Stimulated activated CD4-positive, alpha-beta T cell treated with anti-CD3 and anti-CD28 coated beads, Interleukin-4, amount 100 ng/mL, for 4 hours (primary cell): Measurements from ENCODE around the gene UCP3.
A peak's percentile ranks its signal among the peaks of the same experiment; 100 is the strongest.
"Not testable (repeated sequence)": the region's sequence is repeated elsewhere in the genome, so short reads cannot be mapped to it uniquely, and the experiment has no call there.

Experiments
- DNase-seq, 2 experiments: peaks; one replicate each; pipeline ENCODE4 v3.0.0-alpha.2; 2020

UCP3 gene

GRCh38 chr11:73999581-74000306 is 9.1 kb downstream of the UCP3 start:
- no peak for DNase-seq

GRCh38 chr11:73998846-73999575 is 9.9 kb downstream of the UCP3 start:
- DNase-seq: no peak

GRCh38 chr11:73997120-73997770 is 11.6 kb downstream of the UCP3 start:
- DNase-seq: no peak

- no peak for DNase-seq
These were observed 12.6 kb downstream of the UCP3 start for GRCh38 chr11:73996161-73996747.

GRCh38 chr11:73995731-73996130 is 13.2 kb downstream of the UCP3 start:
- DNase-seq: no peak

- DNase-seq: no peak
These were observed 13.6 kb downstream of the UCP3 start for GRCh38 chr11:73995247-73995646.

- no peak for DNase-seq
These were observed 17.3 kb downstream of the UCP3 start for GRCh38 chr11:73991471-73992006.

- DNase-seq: no peak
These were observed 18.2 kb downstream of the UCP3 start for GRCh38 chr11:73990730-73991129.

- no peak for DNase-seq
These were observed 19.7 kb downstream of the UCP3 start for GRCh38 chr11:73989156-73989555.

- no peak for DNase-seq
These were observed 20.7 kb downstream of the UCP3 start for GRCh38 chr11:73988227-73988626.

GRCh38 chr11:73985661-73986060 is 23.2 kb downstream of the UCP3 start:
- not testable (repeated sequence) for DNase-seq

- no peak for DNase-seq
These were observed 24.9 kb downstream of the UCP3 start for GRCh38 chr11:73983741-73984538.

GRCh38 chr11:73982990-73983740 is 25.7 kb downstream of the UCP3 start:
- peak; percentile 86 to 90 for DNase-seq

- peak; percentile 70 to 83 for DNase-seq
These were observed 26.3 kb downstream of the UCP3 start, which contains the start of gene UCP2 for GRCh38 chr11:73982595-73982989. TSS of gene UCP2 (minus strand) at chr11:73982843. CDS start at chr11:73978378, 4,465 bp downstream.

GRCh38 chr11:73981051-73981805 is 27.7 kb downstream of the UCP3 start:
- no peak for DNase-seq

GRCh38 chr11:73980001-73980961 is 28.6 kb downstream of the UCP3 start:
- DNase-seq: peak; percentile 52 to 78

GRCh38 chr11:73978576-73979086 is 30.3 kb downstream of the UCP3 start:
- no peak for DNase-seq

GRCh38 chr11:73977856-73978519 is 30.9 kb downstream of the UCP3 start:
- no peak for DNase-seq
